UCSD-AML1 (cell line): ENCODE results near the gene CFAP97D1.

Experiments used
- DNase-seq: peaks from one replicate; lab custom pipeline; 2025; ENCODE audit not compliant: unreplicated experiment; lab: John Stamatoyannopoulos, UW

The CFAP97D1 gene

GRCh38 chr17:43825567-43825966 lies 45.3 kb downstream of the CFAP97D1 start:
- DNase-seq = no peak

GRCh38 chr17:43826206-43826605 lies 46.0 kb downstream of the CFAP97D1 start:
- no peak for DNase-seq

- no peak for DNase-seq
Measured at GRCh38 chr17:43827596-43827995, 47.4 kb downstream of the CFAP97D1 start.

GRCh38 chr17:43829738-43830137 lies 49.5 kb downstream of the CFAP97D1 start:
- no peak for DNase-seq

GRCh38 chr17:43830510-43831140 lies 50.4 kb downstream of the CFAP97D1 start:
- DNase-seq = no peak

- no peak for DNase-seq
Measured at GRCh38 chr17:43831633-43832032, 51.4 kb downstream of the CFAP97D1 start.

- DNase-seq = peak; percentile 63
Measured at GRCh38 chr17:43832168-43832975, 52.1 kb downstream of the CFAP97D1 start.

- peak; percentile 73 for DNase-seq
Measured at GRCh38 chr17:43832976-43833829, 53.0 kb downstream of the CFAP97D1 start, which contains the start of gene MPP3. TSS of gene MPP3 (minus strand) at chr17:43833146. CDS start at chr17:43831906, 1,240 bp downstream.

- no peak for DNase-seq
Measured at GRCh38 chr17:43834106-43834505, 53.9 kb downstream of the CFAP97D1 start.
